KG1 (cell line): ENCODE data around the gene AHCYL2.
"Not testable (repeated sequence)": the region's sequence is repeated elsewhere in the genome, so short reads cannot be mapped to it uniquely, and the experiment has no call there.

Experiments
- DNase-seq: peaks from one replicate; lab custom pipeline; 2025; lab: John Stamatoyannopoulos, UW

Gene AHCYL2

DNA sequence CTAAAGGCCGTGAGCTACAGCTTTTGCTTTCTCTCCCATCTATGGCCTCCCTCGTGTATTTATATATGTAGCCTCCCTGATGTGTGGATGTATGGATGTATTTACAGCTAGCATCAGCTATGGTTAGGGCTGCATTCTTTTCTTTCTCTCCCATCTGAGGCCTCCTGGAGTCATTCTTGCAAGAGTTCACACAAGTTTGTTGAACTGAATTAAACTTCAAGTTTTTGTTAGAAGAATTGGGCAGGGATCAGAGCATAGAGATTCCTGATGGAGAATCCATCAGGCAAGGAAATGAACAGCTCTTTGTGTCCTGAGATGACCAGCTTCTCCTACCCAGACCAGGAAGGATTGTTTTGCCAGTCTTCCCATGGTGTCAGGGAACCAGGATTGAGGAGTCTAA is 60.3 kb downstream of the AHCYL2 start:
- no peak for DNase-seq

DNA sequence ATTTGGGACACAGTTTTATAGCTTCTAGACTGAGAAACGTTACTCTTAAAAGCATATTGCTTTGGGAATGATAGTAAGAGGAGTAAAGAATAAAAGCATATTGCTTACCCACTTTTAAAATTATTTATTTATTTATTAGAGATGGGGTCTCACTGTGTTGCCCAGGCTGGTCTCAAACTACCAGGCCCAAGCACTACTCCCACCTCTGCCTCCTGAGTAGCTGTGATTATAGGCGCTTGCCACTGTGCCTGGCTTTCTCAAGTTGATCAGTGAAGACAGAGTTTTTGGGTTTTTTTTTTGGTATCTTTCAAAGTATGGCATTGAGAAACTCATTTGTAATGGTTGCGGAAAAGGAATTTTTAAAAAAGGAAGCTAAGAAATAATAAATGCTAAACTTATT is 68.0 kb downstream of the AHCYL2 start:
- no peak for DNase-seq

DNA sequence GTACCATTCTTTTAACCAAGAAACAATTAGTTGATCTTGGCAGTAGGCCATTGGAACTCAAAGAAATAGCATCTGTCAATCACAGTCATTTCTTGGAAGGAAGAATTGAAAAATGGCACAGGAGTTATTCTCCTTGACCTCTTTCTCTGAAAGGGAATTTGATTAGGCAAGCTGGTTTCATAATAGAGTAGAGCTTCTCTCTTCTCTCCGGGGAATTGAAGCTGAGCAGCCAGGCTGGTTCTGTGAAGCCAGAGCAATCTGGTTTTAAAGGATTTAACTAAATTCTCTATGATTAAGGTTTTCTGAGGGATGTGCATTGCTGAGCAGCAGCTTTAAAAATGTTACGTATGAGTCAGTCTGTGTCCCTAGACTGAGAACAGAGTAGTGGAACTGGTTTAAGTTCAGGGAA is 70.2 kb downstream of the AHCYL2 start:
- no peak for DNase-seq

DNA sequence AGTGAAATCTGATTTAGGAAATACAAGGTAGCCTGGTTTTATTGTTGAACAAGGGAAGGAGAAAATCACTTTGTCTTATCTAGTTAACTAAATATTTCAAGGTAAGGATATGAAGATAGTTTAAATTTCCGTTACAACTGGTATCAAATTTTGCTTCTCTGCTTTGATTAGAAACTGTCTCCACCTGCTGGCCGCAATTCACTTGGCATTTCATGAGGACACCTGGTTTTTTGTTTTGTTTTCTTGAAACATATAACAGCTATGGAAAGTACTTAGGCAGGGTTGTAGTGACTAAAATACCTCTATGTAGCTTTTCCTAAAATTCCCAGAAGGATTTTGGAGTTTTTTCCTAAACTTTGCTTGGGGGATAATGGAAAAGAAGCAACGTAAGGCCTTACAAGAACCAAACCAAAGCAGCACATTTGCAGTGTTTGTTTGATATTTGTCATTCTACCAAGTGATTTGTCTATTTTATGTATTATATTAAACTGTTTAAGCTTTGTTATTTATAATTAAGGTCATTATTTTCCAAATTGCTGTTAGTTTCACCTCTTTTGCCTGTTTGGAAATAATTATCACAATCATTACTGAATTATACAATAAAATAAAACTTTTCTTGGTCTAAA is 73.6 kb downstream of the AHCYL2 start:
- DNase-seq: no peak

DNA sequence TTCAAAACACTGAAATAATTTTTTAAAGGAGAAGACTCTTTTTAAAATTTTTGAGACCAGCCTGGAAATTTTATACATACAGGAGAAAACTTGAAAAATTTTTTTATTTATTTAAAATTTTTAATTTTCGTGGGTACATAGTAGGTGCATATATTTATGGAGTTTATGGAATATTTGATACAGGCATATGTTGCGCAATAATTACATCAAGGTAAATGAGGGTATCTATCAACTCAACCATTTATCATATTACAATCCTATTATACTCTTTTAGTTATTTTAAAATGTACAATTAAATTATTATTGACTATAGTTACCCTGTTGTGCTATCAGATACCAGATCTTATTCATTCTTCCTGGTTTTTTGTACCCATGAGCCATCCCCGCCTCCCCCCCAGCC is 75.1 kb downstream of the AHCYL2 start:
- DNase-seq: no peak

DNA sequence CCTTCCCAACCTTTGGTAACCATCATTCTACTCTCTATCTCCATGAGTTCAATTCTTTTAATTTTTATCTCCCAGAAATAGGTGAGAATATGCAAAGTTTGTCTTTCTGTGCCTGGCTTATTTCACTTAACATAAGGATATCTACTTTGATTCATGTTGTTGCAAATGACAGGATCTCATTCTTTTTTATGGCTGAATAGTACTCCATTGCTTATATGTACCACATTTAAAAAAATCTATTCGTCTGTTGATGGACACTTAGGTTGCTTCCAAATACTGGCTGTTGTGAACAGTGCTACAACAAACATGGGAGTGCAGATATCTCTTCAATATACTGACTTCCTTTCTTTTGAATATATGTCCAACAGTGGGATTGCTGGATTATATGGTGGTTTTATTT is 75.5 kb downstream of the AHCYL2 start:
- DNase-seq: not testable (repeated sequence)

DNA sequence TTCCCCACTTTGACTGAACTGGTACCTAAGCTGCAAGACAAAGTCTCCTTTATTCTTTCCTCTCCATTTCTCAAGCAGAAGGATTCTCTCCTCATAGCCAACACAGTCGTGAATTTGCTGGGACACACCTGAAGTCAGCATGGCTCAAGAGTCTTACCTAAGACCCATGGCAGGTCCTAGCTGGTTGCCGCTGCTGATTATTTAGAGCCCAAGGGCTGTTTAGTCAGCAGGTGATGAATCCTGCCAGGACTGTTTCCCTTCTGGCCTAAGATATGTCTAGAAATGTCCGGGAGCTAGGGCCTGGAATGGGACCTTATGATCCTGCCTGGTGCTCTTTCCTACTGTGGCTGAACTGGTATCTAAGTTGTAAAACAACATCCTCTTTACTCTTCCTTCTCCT is 82.8 kb downstream of the AHCYL2 start:
- DNase-seq: no peak

DNA sequence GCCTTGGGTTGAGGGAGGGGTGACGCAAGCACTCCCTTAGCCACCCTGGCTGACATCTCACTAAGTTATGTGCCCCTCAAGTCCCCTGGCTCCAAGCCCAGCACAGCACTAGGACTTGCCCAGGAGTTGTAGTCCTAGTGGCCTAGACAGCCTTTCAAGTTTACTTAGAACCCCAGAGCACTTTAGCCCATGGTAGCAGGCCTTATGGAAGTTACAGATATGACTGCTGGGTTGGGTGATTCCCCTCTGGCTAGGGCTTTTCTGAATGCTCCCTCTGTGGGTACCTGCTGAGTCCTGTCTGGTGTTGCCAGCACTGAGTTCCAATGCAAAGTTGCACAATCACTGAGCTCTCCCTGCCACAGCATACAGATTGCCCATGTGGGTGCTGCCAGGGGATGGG is 83.2 kb downstream of the AHCYL2 start:
- DNase-seq: no peak

DNA sequence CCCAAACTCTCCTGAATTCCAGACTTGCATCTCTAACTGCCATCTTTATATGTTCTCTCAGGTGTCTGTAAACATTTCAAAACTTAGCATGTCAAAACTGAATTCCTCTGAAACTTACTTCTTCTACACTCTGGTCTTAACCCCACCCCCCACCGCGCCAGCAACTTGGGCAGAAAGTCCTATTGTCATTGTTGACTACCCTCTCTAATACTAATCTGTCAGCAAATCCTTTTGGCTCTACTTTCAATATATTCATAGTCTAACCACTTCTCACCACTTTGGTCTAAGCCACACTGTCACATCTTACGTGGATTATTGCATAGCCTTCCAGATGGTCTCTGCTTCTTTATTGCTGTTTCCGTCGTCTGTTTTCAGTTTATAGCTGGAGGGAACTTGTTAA is 86.6 kb downstream of the AHCYL2 start:
- DNase-seq: no peak

DNA sequence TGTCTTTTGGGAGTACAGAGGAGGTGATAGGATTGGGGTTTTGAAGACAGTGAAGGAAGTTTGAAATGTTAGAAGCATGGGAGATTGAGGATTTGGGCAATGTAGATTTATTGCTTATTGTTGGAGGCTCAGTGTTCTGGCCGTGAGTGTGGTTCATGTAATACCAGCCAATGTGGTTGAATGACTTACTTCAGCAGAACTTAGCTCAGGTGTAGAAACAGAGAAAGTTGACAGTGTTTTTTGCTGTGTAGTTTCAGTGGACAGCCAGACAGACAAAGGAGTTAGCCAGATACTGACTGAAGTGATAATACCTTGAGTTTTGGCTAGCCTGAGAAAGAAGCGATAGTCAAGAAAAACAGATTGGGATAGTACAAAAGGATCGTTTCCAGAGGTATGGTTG is 88.5 kb downstream of the AHCYL2 start:
- no peak for DNase-seq

DNA sequence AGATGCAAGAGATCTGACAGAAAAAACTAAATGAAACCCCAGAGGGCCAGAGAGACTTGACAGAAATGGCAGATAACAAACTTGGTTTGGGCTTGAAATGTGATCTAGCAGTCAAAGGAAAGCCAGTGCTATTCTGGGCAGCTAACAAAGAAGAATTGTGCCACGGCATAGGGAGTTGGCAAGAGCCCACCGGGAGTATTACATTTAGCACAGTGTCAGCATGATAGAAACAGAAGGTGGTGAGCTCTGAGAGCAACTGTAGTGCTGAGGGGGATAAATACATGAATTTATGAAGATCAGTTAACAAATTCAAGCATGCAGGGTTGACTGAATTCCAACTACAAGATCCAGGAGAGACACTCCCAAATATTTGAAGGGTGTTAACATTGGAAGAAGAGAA is 91.1 kb downstream of the AHCYL2 start:
- no peak for DNase-seq

DNA sequence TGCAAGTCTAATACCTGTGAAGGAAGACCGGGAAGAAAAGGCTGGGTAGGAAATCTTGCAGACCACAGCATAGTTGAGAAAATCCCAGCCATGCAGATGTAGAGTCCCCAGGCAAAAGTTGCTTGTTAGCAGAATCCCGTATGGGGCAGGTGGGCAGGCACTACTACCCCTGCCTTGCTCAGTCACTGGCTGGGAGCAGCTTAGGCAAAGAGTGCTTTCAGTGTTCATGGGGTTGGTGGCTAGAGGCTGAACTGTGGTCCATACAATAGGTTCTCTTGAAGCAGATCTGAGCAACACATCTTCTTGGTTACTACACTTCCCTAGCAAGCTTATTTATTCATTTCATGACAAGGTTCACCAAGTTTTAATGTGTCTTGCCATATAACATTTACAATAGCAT is 92.6 kb downstream of the AHCYL2 start:
- no peak for DNase-seq

DNA sequence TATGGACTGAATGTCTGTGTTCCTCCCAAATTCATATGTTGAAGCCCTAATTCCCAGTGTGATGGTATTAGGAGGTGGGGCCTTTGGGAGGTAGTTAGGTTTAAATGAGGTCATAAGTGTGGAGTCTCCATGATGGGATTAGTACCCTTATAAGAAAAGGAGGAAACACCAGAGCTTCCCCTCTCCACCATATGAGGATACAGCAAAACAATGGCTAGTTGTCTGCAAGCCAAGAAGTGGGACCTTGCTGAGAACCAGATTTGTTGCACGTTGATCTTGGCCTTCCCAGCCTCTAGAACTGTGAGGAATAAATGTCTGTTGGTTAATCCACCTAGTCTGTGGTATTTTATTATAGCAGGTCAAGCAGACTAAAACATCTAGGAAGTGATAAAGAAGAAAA is 102.2 kb downstream of the AHCYL2 start:
- DNase-seq: no peak

DNA sequence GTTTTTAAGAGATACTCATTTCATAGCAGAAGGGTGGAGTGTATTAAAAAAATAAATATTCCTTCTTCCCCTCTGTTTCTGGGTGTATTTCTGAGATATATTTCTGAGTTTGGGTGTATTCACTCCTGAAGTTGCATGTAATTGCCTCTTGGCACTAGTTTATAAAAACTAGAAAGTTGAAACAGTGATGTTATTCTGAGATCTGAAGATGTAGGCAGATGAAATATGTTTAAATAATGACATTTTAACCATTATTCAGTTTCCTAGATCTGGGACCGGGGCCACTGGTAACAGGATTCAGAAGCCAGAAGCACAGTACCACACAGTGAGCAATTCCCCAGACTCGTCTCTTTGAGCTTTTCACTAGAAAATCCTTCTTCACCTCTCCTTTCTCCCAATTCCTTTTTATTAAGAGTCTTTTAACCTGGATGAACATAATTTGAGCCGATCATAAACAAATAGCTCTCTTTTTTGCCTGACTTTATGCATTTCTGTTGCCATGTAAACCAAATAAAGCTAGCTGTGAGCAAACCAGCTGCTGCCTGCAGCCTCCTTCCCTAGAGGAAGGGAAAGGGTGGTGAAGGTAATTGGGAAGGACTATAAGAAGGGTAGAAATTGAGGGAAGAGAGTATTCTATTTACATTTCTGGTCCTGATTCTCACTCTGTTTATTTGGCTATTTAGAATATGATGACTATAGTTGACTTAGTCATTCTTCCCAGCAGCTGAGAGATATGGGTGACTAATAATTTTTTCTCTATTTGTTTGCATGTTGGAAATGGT is 107.6 kb downstream of the AHCYL2 start:
- DNase-seq: no peak

DNA sequence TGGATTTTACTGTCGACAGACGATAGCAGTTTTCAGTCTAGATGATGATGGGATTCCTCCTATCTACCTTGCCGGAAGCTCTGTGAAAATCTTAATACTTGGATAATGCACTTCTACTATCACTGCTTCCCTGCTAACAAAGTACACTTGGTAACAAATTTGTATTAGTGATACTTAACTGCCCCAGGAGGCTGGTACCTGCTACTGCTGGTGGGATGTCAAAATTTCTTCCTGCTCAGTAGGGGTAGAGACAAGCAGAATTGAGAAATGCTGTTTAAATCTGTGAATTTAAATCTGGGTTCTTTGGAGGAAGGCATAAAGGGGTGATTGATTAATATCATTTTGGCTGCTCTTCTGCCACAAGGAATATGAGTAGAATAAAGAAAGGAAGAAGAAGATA is 109.6 kb downstream of the AHCYL2 start:
- DNase-seq: no peak

DNA sequence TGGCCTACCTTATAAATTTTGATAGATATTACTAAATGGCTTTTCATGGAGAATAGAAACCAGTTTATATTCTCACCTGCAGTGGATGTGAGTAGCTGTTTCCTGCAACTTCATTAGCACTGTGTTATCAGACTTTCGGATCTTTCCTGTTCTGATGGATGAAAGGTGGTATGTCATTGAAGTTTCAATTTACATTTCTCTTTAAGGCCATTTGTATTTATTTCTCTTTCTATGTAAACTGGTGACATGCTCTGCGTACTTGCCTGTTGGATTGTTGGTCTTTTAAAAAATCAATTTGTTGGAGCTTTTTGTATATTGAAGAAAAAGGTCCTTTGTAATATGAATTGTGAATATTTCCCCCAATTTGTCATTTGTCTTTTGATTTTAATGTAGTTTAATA is 113.6 kb downstream of the AHCYL2 start:
- DNase-seq: no peak

DNA sequence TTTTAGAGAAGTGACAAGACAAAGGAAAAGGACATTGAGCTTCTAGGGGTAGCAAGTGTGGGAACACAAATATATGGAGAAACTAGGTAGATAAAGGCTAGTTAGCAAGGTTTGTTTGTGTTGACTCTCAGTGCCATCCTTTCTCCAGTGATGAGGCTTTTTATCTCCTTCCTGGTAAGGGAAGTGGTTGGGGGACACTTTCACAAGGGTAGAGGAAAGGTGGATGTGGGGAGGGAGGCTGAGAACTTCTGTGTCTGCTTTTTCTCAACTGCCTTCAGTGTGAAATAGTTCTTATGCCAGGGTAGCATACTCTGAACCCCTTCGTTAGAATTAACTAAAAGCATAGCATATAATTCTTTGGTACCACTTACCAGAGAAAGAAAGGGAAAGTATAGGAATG is 116.4 kb downstream of the AHCYL2 start:
- no peak for DNase-seq

DNA sequence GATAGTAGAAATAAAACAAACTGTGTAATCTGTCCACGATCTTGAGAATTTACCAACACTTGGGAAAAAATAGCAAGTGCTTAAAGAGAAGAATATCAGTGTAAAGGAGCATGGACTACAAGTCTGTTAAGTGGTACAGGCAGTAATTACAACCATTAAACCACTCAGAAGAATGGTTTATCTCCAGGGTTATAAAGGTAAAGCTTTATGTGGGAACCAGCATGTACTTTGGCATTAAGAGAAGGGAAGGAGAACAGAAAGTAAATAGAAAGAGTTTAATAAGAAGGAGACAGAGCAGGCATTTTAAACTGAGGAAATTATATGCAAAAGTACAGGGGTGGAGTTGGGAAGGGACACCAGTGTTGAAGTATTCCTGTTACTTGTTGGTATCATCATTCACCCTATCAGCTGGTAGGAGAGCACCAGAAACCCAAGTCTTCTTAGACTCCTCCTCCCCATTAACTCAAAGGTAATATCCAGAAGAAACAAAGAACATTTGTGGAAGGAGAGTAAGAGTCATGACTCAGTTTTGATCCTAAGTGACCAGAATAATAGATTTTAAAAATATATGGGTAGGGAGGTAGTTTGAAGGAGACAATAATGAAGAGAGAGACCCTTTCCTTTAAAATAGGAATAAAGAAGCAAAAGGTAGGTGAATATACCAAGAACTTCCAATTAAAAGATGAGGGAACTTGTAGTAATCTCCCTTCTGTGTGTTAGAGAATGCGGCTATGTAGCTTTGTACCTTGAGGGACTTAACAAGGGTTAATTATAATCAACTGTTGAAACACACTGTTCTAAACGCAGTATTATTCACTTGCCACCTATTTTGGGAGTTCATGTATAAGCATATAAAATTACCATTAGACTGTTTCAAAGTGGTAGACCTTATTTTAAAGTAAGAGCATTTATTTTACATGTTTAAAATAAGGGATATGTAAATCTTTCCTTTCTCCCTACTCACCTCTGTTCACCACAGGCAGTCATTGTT is 117.3 kb downstream of the AHCYL2 start:
- DNase-seq: no peak

DNA sequence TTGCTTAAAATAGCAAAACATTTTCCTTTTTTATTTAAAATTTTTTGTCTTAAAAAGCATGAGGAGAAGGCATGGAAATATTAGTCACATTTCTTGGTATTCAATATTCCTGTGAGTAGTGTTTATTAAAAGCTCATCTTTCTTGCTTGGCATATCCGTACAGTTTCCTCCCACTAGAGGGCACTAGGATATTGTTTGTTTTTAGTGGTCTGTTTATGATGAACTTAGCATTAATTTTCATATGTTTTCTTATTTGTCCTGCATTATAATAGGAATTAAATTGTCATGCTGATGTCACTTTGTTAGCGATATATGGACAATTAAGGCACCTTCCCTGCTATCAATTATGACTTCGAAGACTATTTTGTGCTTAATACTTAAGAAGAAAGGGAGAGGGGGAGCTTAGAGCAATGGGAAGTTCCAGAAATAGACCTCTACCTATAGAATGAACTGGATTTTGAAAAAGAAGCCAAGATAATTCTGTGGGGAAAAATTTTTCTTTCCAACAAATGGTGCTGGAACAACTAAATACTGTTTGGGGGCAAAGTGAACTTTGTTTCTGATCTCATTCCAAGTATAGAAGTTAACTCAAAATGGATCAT is 118.4 kb downstream of the AHCYL2 start:
- no peak for DNase-seq

DNA sequence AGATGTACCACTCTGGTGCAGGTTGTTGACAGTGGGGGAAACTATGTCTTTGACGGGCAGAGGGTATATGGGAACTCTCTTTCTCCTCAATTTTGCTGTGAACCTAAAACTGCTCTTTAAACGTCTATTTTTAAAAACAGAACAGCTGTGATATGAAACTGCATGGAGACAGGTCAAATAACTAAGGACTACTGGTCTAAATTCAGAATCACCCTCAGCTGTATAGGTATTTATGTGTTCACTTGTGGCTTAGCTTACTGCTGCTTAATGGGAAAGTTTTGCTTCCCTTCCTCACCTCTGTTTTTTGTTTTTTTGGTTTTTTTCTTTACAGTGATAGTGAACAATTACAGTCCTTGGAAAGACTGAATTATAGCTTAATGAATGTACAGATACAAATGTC is 122.5 kb downstream of the AHCYL2 start:
- no peak for DNase-seq

DNA sequence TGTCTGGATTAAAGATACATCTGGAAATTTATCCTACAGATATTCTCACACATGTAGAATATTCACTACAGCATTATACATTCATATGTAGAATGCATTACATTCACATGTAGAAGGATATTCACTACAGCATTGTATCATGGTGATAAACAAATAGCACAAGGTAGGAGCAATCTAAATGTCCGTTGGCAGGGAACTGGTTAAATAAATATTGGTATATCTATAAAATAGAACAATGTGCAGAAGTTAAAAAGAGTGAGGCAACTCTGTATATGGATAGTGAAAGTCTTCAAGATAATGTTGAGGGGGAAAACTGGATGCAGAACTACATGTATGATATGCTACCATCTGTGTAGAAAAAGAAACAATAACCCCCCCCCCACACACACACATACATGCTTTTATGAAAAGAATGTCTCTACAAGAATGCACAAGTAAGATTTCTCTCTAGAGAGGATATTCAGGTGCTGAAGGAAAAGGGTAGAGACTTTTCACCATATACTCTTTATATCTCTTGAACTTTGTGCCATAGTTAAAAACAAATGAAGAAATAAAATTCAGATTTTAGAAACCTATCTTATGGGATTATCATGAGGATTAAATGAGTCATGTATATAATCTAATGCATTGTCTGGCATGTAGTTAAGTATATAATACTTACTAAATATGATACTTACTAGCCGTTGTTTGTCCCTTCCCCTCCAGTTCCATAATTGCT is 123.4 kb downstream of the AHCYL2 start:
- DNase-seq: no peak

DNA sequence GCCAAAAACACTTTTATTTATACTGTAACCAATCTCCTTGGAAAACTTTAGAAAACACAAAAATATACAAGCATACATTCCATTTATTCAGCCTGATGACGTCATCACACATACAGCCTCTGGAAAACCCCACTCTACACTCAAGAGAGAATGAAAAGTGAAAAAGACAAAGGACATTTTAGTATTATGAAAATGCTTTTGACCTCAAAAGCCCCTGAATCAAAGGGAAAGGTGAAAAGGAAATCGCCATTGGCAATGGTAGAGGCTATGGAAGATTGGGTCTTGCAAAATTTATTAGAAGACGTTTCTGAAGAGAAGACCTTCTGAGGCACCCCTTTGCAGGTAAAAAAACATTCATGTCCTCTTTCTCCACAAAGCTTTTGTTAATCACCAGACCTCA is 126.5 kb downstream of the AHCYL2 start:
- no peak for DNase-seq
